Psoas muscle (tissue), 8 donors: ENCODE results near the gene UGT2B11. TPM values are rescaled to one million over a fixed set of nuclear protein-coding genes. Genes with fewer than 3 reads are reported as not detected.
"Not testable (repeated sequence)": the region's sequence is repeated elsewhere in the genome, so short reads cannot be mapped to it uniquely, and the experiment has no call there.

Experiments used
- ATAC-seq, 4 donors: fragments of 200-7000 bp; cut with Tn5 transposase; one replicate each; pipeline ENCODE4 v1.9.1; 2020; ENCODE audit warnings: moderate library complexity in 3 of 4, mild to moderate bottlenecking in 2 of 4
- DNase-seq, 2 donors: peaks; one replicate each; pipeline ENCODE4 v3.0.0-alpha.2; 2020
- H3K27ac ChIP-seq: fragments of 200-600 bp; one replicate; pipeline ENCODE4 v1.8.0; 2022
- H3K27me3 ChIP-seq, 3 donors: fragments of 200-600 bp in 1 of 3; one replicate each; pipeline versions ENCODE4 v1.6.1 to v1.8.0; 2013 to 2022; ENCODE audit warnings: low read length in 2 of 3, mild to moderate bottlenecking in 2 of 3, moderate library complexity in 1 of 3; ENCODE audit not compliant: insufficient read depth in 3 of 3
- H3K36me3 ChIP-seq, 2 donors: fragments of 200-600 bp in 1 of 2; one replicate each; pipeline versions ENCODE4 v1.6.1 to v1.8.0; 2013 to 2022; ENCODE audit warnings: low read depth in 1 of 2, mild to moderate bottlenecking in 1 of 2, moderate library complexity in 1 of 2; ENCODE audit not compliant: insufficient read depth in 1 of 2
- H3K4me1 ChIP-seq: fragments of 200-600 bp; one replicate; pipeline ENCODE4 v1.8.0; 2022
- H3K4me3 ChIP-seq: fragments of 200-600 bp; one replicate; pipeline ENCODE4 v1.8.0; 2022; ENCODE audit warnings: mild to moderate bottlenecking
- H3K9me3 ChIP-seq: fragments of 200-600 bp; one replicate; pipeline ENCODE4 v1.8.0; 2022
- CTCF ChIP-seq: fragments of 200-600 bp; IDR thresholded peaks from one replicate; pipeline ENCODE4 v1.8.0; 2022; ENCODE audit warnings: antibody characterized with exemption
- WGBS, 3 donors: extraction: QIAGEN DNeasy Blood & Tissue Kit; methylation state at CpG; one replicate each; pipeline versions ENCODE4 v1.1.6 to v1.1.7; 2013; 5-methylcytosine and 5-hydroxymethylcytosine counted together
- intact Hi-C, 2 donors: fragments of 100-400 bp; cut with DNase I; formaldehyde crosslinking; loops; one replicate each; pipeline versions ENCODE4 v1.11.0 to v1.14.2; 2022
- polyA plus RNA-seq, 3 donors: library from polyadenylated mRNA; stranded (reverse); fragments of 200-250 nt; gene quantifications; one replicate each; pipeline ENCODE4 v1.2.3, GENCODE V29; 2013
- total RNA-seq, 4 donors: library from RNA; stranded (reverse); fragmentation: NEBNext Ultra II Directional in 2 of 4; extraction: Animal tissue kit (Norgen Biotek cat#: 25700) in 2 of 4; gene quantifications; one replicate each; pipeline versions ENCODE4 v1.2.1 to v1.2.4, GENCODE V29; 2021 to 2023
- donor health status: healthy with polysubstance abuse.
- donor health status: DM: no; HTN: no; CAD: no; lungs with moderate emphysema.
- donor health status: Bipolar disorder and iron deficiency.
- donor health status: healthy.
- donor health status: DM: yes; HTN: yes; CAD: no.
- donor health status: DM: no; HTN: no; CAD: no.
- donor health status: DM: no; HTN: no; CAD: no.
- donor health status: DM: yes; HTN: yes; CAD: no.

The UGT2B11 gene
- total and polyA plus RNA-seq, 7 donors = not detected

- Histone ChIP-seq H3K27me3 (no peaks in the 10 kb centered on the region), H3K27ac (no peak overlapping the region), H3K4me1 (no peaks in the 10 kb centered on the region), H3K4me3 (no peak overlapping the region), H3K36me3 (no peaks in the 10 kb centered on the region), H3K9me3 (no peaks in the 10 kb centered on the region)
- DNase-seq (no peak), ATAC-seq (no peak)
- 87 to 90% (median 89%) methylated on average over 3 of the region's 3 CpGs for WGBS, 3 donors
- no peak for TF ChIP-seq CTCF
- intact Hi-C loops = no loop called here
These were observed 18.2 kb downstream of the UGT2B11 start for GRCh38 chr4:69196209-69196965.

- Histone ChIP-seq H3K4me3 (no peak overlapping the region), H3K9me3 (no peaks in the 10 kb centered on the region), H3K4me1 (no peaks in the 10 kb centered on the region), H3K27me3 (no peaks in the 10 kb centered on the region), H3K27ac (no peak overlapping the region), H3K36me3 (no peaks in the 10 kb centered on the region)
- ATAC-seq (no peak), DNase-seq (no peak)
- no peak for TF ChIP-seq CTCF
- intact Hi-C loops = no loop called here
- WGBS, 3 donors = 83 to 88% (median 86%) methylated on average over 3 of the region's 3 CpGs
These were observed 20.4 kb downstream of the UGT2B11 start for GRCh38 chr4:69194166-69194565.

GRCh38 chr4:69191905-69192304 is 22.6 kb downstream of the UGT2B11 start:
- WGBS, 3 donors = 83 to 92% (median 84%) methylated on average over 3 of the region's 3 CpGs
- ATAC-seq = not testable (repeated sequence)

GRCh38 chr4:69190621-69191020 is 23.9 kb downstream of the UGT2B11 start:
- H3K4me1 ChIP-seq = not testable (repeated sequence)

More at GRCh38 chr4:69191905-69192304, 22.6 kb downstream of the UGT2B11 start:
- H3K27ac ChIP-seq, H3K27me3 ChIP-seq, intact Hi-C loops, H3K9me3 ChIP-seq, H3K4me1 ChIP-seq, H3K4me3 ChIP-seq, DNase-seq, H3K36me3 ChIP-seq: not testable (repeated sequence)

GRCh38 chr4:69181519-69182169 is 32.9 kb downstream of the UGT2B11 start:
- H3K27me3 ChIP-seq, H3K9me3 ChIP-seq, H3K36me3 ChIP-seq, H3K27ac ChIP-seq, ATAC-seq, H3K4me1 ChIP-seq, intact Hi-C loops, H3K4me3 ChIP-seq, DNase-seq: not testable (repeated sequence)
- WGBS, 3 donors = 74 to 84% (median 79%) methylated on average over 6 of the region's 6 CpGs

More at GRCh38 chr4:69190621-69191020, 23.9 kb downstream of the UGT2B11 start:
- H3K4me3 ChIP-seq, H3K27me3 ChIP-seq, H3K9me3 ChIP-seq, intact Hi-C loops, DNase-seq, H3K27ac ChIP-seq, H3K36me3 ChIP-seq, ATAC-seq: not testable (repeated sequence)
- 42 to 45% (median 43%) methylated on average over 1 of the region's 1 CpG for WGBS, 3 donors

GRCh38 chr4:69179817-69180216 is 34.7 kb downstream of the UGT2B11 start:
- intact Hi-C loops, H3K36me3 ChIP-seq, H3K9me3 ChIP-seq, H3K27me3 ChIP-seq, H3K4me3 ChIP-seq, H3K27ac ChIP-seq, DNase-seq, ATAC-seq, H3K4me1 ChIP-seq: not testable (repeated sequence)
- WGBS, 3 donors = 83 to 93% (median 87%) methylated on average over 1 of the region's 1 CpG

GRCh38 chr4:69178751-69179205 is 35.8 kb downstream of the UGT2B11 start:
- intact Hi-C loops, DNase-seq, H3K4me1 ChIP-seq, H3K36me3 ChIP-seq, H3K27ac ChIP-seq, ATAC-seq, H3K27me3 ChIP-seq, H3K9me3 ChIP-seq, H3K4me3 ChIP-seq: not testable (repeated sequence)
- 71 to 87% (median 83%) methylated on average over 6 of the region's 6 CpGs for WGBS, 3 donors
